Esophagus mucosa (tissue), 1 donor: Measurements from ENCODE around the gene PTPRN2. TPM values are rescaled to one million over a fixed set of nuclear protein-coding genes. Genes with fewer than 3 reads are reported as not detected.

ENCODE experiments used
- ATAC-seq: fragments of 200-7000 bp; cut with Tn5 transposase; one replicate; pipeline ENCODE4 v1.9.1; 2020
- total RNA-seq: library from RNA; stranded (reverse); gene quantifications from one replicate; pipeline ENCODE4 v1.2.4, GENCODE V29; 2023
- donor health status: DM: yes; HTN: yes; CAD: no.

The PTPRN2 gene
- total RNA-seq, 1 donor from 2014 or later = 0.44 TPM

DNA sequence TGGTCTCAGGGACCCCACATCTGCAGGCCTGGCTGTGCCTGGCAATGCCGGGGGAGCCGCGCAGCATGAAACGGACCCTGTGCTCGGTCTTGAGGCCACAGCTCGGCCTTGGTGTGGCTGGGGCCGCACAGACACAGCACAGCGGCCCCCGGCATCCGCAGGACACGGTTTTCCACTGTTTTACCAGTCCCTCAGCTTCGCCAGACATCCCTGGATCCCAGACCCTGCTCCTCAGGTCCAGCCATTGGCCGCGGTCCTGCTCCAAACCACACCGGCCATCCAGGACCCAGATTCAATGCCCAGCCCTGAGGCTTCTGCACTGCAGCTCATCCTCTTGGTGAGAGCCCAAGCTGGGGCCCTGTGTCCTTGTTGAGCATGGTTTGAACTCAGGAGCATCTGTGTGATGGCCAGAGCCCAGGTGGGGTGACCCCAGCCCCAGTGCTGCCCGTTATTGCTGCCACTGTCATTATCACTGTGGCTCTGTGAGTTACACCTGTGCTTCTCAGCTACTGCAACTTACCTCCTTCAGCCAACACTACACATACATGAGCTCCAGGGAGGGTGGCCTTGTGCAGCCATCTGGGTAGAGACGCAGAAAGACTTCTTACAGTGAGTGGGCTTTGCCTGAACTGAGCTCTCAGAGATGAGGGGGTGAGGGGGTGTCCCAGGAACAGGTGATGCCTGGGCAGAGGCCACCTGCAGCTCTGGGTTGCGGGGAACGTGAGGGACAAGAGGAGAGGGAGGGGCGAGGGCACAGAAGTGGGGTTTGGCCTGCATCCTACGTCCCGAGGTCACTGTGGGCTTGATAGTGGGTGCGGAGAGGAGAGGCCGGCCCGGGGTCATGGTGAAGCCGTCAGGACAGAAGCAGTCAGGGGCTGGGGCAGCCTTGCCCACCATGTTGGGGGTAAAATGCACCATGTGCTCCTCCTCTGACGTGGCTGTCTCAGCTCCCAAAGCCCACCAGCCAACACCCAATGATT is 567.6 kb downstream of the PTPRN2 start:
- no peak for ATAC-seq

DNA sequence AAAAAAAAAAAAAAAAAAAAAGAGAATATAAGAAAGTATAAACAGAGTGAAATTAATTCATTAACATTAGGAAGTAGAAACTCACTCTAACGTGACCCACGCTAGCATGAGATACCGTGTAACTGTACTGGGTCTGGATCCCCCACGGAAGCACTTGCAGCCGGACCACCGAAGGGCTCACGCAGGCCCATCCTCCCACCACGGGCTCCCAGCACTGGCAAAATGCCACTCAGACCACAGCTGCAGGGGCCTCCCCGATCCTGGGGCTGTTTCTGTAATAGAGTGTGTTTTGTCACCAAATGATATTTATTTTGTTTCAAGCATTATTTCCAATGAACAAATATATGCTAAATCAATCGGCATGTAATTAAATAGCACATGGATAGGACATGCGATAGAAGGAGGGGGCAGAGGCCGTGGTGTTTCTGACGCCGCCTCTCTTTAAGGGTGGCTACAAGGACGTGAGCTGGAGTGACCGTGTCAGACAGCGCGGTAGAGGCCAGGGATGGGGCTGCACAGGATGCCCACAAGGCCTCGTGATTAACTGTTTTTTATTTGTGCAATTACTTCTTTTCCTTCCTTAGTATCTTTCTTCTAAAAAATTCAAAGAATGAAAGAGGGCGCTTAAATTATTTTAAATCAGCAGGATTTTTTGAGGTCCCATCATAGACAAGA is 568.5 kb downstream of the PTPRN2 start:
- ATAC-seq = no peak

DNA sequence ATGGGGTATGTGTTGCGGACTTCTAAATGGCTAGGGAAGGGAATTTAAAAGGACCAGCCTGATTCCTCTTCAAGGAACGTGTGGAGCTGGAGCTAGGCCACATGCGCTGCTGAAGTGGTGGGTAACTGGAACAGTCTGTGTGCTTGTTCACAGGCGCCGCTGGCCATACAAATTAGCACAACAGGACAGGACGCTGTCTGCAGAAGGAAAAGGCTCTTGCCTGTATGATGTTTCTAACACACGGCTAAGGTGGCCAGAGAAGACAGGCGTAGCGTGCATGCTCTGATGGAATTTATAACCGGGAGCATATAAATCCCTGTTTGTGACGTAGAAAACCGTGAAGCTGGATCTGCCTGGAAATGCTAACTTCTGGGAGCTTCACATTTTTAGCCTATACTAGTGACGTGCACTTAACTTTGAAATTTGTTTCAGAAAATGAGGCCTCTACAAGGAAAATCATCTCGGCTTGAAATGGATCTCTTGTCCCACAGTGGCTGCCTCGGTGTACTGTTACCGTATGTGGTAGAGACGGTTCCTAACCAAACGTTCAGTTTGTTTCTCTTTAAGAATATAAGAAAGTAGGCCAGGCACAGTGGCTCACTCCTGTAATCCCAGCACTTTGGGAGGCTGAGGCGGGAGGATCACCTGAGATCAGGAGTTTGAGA is 569.4 kb downstream of the PTPRN2 start:
- ATAC-seq = no peak

DNA sequence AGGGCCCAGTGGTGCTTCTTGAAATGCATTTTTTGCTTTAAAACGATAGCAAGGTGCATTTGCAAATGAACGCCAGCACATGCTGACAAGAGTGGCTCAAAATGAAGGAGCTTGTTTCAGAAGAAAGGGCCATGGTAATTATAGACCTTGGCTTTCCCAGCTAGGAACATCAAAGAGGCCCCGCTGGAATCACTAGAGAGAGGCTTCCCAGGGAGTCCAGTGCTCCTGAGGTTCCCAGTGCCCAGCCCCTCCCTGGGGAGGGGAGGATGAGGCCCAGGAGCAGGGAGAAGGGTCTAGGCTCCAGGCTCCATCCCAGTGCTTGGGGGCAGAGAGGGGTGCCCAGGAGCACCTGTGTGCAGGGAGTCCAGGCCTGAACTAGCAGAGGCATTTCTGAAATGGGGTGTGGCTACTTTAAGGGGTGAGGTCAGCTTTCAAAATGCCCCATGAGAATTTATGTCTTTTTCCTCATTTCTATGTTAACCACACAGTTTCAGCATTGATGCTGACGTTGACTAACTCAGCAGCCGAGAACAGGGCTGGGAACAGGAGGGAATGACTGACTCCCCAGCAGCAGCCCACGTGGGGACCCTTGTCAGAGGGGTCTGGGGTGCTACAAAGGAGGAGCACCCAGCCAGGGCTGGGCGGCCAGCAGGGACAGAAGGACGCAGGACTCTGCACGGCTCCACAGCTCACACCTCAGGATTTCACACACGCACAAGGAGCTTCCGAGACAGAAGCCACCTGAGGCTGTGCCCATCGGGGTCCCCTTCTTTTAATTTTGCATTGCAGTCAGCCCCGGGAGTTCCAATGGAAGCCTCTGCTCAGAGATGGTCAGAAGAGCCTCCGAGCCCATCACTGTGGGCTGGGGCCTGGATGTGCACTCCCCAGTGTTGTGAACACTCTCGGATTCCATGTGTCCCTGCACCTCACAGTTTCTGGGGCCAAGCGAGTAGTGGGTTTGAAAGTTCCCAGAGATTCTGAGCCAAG is 570.2 kb downstream of the PTPRN2 start:
- no peak for ATAC-seq

DNA sequence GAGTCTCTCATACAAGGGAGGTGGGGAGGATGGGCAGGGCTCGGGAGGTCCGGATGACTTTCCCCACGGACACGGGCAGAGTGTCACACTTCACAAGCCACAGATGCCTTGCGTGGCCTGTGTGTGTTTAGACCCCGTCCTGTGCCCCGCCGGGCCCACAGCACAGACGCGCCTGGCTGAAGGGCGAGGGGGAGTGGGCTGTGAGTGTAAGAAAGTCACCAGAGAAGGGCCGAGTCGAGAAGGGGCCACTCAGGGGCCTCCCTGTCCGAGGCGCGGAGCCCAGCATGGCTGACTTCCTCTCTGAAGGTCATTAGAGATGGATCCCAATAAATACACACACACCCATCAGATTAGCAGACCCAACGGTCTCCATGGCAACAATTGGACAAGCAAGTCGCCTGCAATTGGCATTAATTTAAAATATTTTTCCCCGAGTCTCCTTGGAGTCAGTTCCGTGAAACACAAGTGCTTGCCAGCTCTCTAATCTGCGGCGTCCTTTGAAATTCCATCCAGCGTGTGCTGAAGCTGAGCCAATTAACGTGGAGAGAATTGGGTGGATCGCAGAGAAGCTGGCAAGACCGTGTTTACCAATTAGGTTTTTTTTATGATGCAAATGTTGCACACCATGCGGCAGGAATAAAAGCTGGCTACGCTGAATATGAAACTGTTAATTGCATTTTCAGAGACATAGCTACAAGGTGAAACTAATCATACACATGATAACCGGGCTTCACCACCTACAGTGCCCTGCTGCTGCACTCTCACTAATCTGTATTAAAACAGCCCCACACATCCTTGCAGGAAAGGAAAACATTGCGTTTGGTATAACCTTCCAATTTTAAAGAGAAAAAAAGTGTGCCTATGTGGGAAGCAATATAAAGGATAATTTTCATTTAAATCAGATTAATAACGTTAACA is 571.2 kb downstream of the PTPRN2 start:
- no peak for ATAC-seq

DNA sequence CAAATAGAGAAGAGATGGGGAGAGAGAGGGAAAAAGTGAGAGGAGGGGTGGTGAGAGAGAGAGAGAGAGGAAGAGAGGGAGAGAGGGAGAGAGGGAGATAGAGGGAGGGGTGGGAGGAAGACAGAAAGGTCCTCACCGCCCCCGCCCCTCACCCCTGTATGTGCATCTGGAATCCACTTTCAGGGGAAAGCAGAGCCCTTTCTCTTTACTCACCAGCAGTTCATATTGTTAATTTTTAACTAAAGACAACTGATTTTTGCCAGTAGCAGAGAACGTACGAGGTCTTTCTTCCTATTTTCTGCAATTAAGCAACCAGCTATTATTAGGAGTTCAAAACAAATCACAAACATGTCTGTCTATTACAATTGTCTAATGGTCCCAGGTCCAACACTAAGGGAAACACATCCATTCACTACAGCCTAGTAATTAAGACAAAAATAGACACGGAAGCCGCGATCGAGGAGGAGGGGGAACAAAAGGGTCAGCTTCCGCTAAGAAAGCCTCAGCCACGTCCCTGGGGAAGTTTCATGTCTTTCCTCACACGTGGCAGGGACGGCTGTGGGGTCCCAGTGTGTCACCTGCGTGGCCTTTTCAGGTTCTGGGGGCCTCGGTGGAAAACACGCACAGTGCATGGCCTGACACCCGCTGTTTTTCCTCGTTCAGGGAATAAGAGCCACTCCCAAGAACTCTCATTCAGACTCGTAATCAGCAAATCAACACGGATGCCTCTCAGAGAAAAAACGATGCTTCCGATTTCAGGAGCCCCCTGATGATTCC is 572.0 kb downstream of the PTPRN2 start:
- ATAC-seq = no peak

DNA sequence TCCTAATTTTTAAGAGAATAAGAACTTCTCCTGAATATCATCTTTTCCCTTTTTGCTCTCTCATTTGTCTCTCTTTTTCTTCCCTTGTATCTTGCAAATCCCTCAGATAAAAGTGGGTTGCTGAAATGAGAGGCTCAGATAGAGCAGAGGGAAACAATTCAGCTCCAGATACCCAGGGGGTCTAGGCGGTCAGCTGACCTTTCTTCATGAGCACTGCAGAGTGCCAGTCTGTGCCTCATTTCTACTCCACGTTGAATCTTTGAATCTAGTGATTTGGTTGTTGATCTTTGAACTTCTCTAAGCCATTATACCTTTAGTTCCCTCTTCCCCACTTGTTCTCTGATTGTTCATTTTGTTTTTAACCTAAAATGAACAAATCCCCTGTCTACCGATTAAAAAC is 572.6 kb downstream of the PTPRN2 start:
- no peak for ATAC-seq

DNA sequence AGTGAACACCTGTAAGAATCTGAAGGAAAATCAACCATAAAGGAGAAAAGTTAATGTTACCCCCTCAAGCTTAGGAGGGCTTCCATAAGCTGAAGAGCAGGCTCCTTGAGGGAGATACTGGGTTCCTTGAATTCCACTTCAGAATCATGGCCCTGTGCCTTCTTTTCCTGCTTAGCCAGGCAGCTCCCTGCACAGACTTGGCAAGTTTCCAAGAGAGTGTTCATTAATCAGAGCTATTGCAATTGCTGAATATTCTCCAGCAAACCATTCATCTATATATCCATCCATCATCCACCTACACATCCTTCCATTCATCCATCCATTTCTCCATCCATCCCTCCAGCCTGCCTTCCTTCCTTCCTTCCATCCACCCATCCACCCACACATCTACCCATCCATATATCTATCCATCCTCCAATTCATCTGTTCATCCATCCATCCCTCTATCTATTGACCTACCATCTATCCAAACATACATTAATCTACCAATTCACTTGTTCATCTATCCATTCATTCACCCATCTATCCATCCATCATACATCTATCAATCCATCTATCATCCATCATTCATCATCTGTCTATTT is 574.4 kb downstream of the PTPRN2 start:
- ATAC-seq = no peak

DNA sequence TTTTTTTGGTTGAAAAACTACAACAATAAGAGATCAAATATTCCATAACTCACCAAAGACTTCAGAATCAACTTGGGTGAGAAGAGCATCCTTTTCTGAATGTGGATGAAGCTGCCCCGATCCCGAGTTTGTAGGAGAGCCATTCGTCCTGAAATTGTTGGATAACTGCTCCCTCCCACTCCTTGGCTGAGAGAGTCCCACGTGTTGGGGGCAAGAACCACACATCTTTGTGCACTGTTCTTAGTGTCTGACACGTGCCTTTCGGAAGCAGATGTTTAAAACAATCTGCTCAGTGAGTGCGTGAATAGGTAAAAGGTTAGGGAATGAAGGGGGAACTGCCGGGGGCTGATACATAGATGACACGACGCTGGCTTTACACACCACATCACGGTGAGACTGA is 575.7 kb downstream of the PTPRN2 start:
- no peak for ATAC-seq

DNA sequence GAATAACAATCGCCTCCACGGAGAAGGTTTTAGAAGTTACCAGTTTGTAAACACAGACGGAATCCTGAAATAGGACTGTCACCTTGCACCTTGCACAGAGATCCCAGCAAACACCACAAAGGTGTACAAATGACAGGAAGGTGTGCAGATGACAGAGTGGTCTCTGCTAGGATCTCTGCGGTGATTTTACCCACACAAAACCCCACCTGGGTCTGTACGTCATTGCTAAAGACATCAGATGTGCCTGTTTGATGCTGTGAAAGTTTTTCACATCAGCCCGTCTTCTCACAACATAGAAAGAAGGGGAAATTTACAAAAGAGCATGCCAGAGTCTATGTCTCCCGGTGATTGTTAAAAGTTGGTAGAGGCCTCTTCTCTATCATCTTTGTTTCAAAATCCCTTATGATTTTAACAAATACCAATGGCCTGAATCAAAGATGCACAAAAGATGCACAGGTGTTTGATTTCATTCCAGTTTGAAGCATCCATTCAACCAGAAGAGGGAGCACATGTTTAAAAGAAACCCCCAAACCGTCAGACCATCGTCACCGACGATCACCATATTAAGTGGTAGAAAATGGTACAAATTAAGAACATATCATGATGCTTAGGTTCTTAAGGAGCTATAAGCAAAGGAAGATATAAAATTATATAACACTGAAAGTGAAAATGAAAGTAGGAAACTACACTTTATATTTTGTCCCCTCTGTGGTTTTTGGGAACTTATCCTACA is 576.5 kb downstream of the PTPRN2 start:
- ATAC-seq = no peak

DNA sequence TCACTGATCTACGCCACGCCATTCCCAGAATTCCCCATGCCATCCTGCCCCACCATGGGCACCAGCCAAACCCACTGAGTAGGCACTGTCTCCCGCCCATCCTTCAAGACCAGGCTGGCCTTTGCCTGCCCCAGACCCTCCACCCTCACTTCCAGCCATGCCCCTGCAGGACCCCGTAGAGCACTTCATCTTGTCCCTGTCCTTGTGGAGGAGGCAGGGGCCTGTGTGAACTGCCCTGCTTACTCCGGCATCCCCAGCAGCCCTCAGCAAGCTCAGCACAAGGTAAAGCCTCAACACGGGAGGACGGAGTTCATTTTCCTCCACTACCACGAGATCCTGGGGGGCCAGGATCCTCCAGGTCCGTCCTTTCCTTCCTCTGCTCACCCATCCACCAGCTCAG is 577.7 kb downstream of the PTPRN2 start:
- no peak for ATAC-seq

DNA sequence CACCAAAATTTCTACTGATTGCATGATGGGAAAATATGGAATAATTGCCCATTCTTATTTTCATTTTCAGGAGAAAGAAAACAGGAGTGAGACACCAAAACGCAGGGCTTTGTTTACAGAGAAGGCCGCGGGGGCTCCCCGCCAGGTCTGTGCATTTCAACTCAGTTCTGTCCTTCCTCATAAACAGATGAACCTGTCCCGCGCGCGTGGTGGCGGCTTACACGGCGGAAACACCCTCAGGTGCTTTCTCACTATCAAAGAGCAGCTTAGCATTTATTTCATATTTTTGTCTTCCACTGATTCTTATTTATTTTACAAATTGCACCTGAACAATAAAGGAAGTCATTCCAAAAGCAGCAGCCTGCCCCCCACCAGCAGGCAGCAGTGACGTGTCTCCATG is 579.4 kb downstream of the PTPRN2 start:
- ATAC-seq = no peak

DNA sequence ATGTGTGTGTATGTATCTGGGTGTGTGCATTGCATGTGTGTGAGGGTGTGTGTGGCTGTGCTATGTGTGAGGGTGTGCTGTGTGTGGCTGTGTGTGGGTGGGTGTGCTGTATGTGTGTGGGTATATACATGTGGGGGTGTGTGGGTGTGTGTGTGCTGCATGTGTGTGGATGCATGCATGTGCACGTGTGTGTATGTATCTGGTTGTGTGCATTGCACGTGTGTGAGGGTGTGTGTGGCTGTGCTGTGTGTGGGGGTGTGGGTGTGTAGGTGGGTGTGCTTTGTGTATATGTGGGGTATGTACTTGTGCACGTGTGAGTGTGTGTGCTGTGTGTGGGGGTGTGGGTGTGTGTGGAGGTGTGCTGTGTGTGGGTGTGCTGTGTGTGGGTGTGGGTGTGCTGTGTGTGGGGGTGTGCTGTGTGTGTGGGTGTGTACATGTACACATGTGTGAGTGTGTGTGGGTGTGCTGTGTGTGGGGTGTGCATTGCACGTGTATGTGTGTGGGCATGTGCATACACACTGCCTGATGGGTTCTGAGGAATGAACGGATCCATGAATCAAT is 579.8 kb downstream of the PTPRN2 start:
- ATAC-seq = peak; percentile 18

DNA sequence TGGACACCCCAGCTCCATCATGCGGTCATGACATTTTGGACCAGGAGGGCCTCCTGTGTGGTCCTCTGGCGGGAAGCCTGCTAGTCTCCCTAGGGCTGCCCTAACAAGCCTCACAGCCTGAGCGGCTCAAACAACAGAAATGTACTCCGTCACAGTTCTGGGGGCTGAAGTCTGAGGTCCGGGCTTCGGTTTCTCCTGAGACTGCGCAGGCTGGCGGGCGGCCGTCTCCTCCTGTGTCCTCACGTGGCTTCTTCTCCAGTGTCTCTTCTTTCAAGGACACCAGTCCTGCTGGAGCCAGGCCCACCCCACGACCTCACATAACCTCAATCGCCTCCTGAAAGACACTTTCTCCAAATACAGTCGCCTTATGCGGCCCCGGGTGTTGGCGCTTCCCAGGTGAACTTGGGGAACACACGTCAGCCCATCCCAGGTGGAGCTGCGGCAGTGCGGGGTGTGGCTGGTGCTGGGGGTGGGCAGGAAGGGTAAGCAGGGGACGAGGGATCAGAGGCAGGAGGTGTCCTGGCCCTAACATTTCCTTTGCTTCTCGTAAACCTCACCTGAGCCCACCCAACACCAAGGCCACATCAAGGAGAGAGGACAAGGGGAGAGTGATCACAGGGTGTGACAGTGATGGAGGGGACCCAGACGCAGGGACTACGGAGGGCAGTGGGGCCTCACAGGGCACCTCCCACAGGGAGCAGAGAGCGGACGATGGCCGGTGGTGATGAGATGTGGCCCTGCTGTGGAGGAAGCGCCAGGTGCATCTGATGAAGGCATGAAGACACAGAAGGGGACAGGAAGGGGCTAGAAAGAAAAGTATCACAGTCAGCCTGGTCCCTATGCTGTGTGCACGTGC is 580.6 kb downstream of the PTPRN2 start:
- ATAC-seq = no peak

DNA sequence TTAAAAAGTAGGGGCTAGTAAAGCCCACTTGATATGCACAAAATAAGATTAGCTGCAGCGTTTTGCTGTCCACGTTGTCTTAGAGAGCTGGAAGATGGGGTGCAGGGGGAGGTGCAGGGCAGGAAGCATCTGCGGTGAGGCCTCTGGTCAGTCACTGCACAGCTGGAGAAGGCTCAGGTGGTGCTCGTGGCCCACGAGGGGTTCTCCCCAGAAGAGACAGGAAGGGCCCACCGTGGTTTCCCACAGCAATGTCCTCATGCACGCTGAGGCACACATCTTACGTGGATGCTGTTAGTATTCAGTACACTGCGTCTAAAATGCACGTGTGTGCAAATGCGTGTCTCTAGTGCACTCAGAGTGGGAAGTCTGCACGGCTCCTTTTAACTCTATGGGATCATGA is 582.1 kb downstream of the PTPRN2 start:
- ATAC-seq = no peak

DNA sequence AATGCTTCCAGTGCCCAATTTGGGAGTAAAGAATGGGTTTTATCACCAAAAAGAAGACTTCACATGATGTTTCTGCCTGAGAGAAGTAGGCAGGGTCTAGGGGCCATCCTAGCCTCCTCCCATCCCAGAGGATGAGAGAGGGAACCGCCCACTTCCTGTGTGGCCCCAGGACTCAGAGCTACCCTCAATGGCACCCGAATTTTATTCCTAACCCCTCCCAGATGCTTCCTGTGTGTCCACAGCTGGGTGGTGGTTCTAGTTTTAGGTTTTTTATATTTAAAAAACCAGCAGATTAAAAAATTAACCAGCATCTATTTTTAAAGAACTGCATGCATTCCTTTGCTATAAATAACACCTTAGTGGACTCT is 583.5 kb downstream of the PTPRN2 start:
- no peak for ATAC-seq

DNA sequence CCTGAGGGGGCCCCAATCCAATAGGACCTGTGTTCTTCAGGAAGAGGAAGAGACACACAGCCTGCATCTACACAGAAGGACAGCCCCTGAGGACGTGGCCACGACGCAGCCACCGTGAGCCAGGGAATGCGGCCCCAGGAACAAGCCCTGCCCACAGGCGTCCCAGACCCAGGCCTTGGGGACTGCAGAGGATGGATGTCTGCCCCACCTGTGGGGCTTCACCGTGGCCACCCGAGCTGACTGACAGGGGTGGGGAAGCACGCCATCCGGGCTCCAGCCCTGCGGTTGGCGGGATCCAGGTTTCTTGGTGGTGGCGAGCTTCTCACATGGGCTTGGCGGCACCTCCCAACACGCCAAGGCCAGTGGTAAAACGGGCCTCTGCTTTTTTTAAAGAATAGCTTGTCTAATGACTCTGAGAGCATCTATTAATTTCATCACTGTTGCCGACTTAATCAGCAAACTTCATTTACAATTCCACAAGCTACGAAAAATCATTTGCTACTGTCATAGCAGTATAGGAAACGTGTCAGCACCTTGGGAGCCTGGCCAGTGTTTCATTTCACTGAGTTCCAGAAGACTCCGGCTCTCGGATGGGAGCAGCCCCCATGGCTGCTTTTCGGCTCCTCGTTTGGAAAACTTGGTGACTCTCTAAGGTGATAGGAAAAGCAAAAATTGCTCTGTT is 584.0 kb downstream of the PTPRN2 start:
- no peak for ATAC-seq
